Activated T-helper 17 cell treated with anti-CD3 and anti-CD28 coated beads, Interleukin-2, amount 50 U/mL, for 72 hours (primary cell): Measurements from ENCODE around the gene HS3ST5. TPM values are rescaled to one million over a fixed set of nuclear protein-coding genes. Genes with fewer than 3 reads are reported as not detected.
A peak's percentile ranks its signal among the peaks of the same experiment; 100 is the strongest.
"Not testable (repeated sequence)": the region's sequence is repeated elsewhere in the genome, so short reads cannot be mapped to it uniquely, and the experiment has no call there.

Experiments
- ATAC-seq: fragments of 150-1000 bp; cut with Tn5 transposase; replicated peaks from 2 replicates; pipeline ENCODE4 v1.10.0; 2021; ENCODE audit warnings: mild to moderate bottlenecking, moderate library complexity
- H3K27ac Mint-ChIP-seq: one replicate; pipeline ENCODE4 v1.8.0; 2022; ENCODE audit warnings: mixed read lengths
- H3K27me3 Mint-ChIP-seq: one replicate; pipeline ENCODE4 v1.8.0; 2022; ENCODE audit warnings: mixed read lengths
- H3K36me3 Mint-ChIP-seq: one replicate; pipeline ENCODE4 v1.8.0; 2022; ENCODE audit warnings: low read depth, mild to moderate bottlenecking, mixed read lengths
- H3K4me1 Mint-ChIP-seq: one replicate; pipeline ENCODE4 v1.8.0; 2022; ENCODE audit warnings: mixed read lengths
- H3K4me3 Mint-ChIP-seq: one replicate; pipeline ENCODE4 v1.8.0; 2022; ENCODE audit warnings: mild to moderate bottlenecking, mixed read lengths
- H3K9me3 Mint-ChIP-seq: one replicate; pipeline ENCODE4 v1.8.0; 2022; ENCODE audit warnings: mixed read lengths
- total RNA-seq, 2 donors: library from RNA; stranded (reverse); gene quantifications; one replicate each; pipeline ENCODE4 v1.2.3, GENCODE V29; 2022

Gene HS3ST5
- total RNA-seq, 2 donors from 2014 or later, result not detected

- H3K9me3 Mint-ChIP-seq, result no peaks in the 10 kb centered on the region
- H3K4me3 Mint-ChIP-seq, result no peak overlapping the region
- no peaks in the 10 kb centered on the region for H3K4me1 Mint-ChIP-seq
- H3K27me3 Mint-ChIP-seq, result peaks cover 4% of the 10 kb centered on the region
- no peak overlapping the region for H3K27ac Mint-ChIP-seq
- ATAC-seq, result no peak
- no peaks in the 10 kb centered on the region for H3K36me3 Mint-ChIP-seq
Observed at GRCh38 chr6:114274836-114275235, 68.0 kb downstream of the HS3ST5 start.

- no peak overlapping the region for H3K4me3 Mint-ChIP-seq
Observed at GRCh38 chr6:114272582-114272981, 70.2 kb downstream of the HS3ST5 start.

GRCh38 chr6:114271405-114271804 is 71.4 kb downstream of the HS3ST5 start:
- H3K27ac Mint-ChIP-seq, result no peak overlapping the region
- no peak overlapping the region for H3K4me3 Mint-ChIP-seq
- no peaks in the 10 kb centered on the region for H3K4me1 Mint-ChIP-seq
- H3K36me3 Mint-ChIP-seq, result no peaks in the 10 kb centered on the region
- no peak for ATAC-seq
- no peaks in the 10 kb centered on the region for H3K9me3 Mint-ChIP-seq
- no peaks in the 10 kb centered on the region for H3K27me3 Mint-ChIP-seq

More at GRCh38 chr6:114272582-114272981, 70.2 kb downstream of the HS3ST5 start:
- Mint-ChIP-seq H3K27ac (no peak overlapping the region), H3K36me3 (no peaks in the 10 kb centered on the region), H3K27me3 (no peaks in the 10 kb centered on the region), H3K4me1 (no peaks in the 10 kb centered on the region), H3K9me3 (no peaks in the 10 kb centered on the region)
- no peak for ATAC-seq

- Mint-ChIP-seq H3K36me3 (no peaks in the 10 kb centered on the region), H3K9me3 (no peaks in the 10 kb centered on the region)
Observed at GRCh38 chr6:114267897-114268296, 74.9 kb downstream of the HS3ST5 start.

GRCh38 chr6:114260810-114261209 is 82.0 kb downstream of the HS3ST5 start:
- Mint-ChIP-seq H3K36me3 (no peaks in the 10 kb centered on the region), H3K4me3 (no peak overlapping the region), H3K9me3 (no peaks in the 10 kb centered on the region), H3K27ac (no peak overlapping the region), H3K4me1 (no peaks in the 10 kb centered on the region), H3K27me3 (peaks cover 9% of the 10 kb centered on the region)
- no peak for ATAC-seq

More at GRCh38 chr6:114267897-114268296, 74.9 kb downstream of the HS3ST5 start:
- peak; percentile 29 for ATAC-seq
- Mint-ChIP-seq H3K27me3 (peaks cover 10% of the 10 kb centered on the region), H3K4me3 (no peak overlapping the region), H3K27ac (no peak overlapping the region), H3K4me1 (no peaks in the 10 kb centered on the region)

GRCh38 chr6:114258376-114258775 is 84.4 kb downstream of the HS3ST5 start:
- H3K27ac Mint-ChIP-seq, result no peak overlapping the region
- no peaks in the 10 kb centered on the region for H3K4me1 Mint-ChIP-seq
- no peaks in the 10 kb centered on the region for H3K27me3 Mint-ChIP-seq
- no peaks in the 10 kb centered on the region for H3K36me3 Mint-ChIP-seq
- H3K4me3 Mint-ChIP-seq, result no peak overlapping the region
- no peaks in the 10 kb centered on the region for H3K9me3 Mint-ChIP-seq
- ATAC-seq, result no peak

- Mint-ChIP-seq H3K9me3 (no peaks in the 10 kb centered on the region), H3K27me3 (no peaks in the 10 kb centered on the region), H3K36me3 (no peaks in the 10 kb centered on the region)
Observed at GRCh38 chr6:114253431-114253830, 89.4 kb downstream of the HS3ST5 start.

GRCh38 chr6:114249522-114249921 is 93.3 kb downstream of the HS3ST5 start:
- H3K9me3 Mint-ChIP-seq, result no peaks in the 10 kb centered on the region
- no peaks in the 10 kb centered on the region for H3K4me1 Mint-ChIP-seq
- no peak overlapping the region for H3K27ac Mint-ChIP-seq
- H3K4me3 Mint-ChIP-seq, result no peak overlapping the region
- no peaks in the 10 kb centered on the region for H3K27me3 Mint-ChIP-seq
- no peaks in the 10 kb centered on the region for H3K36me3 Mint-ChIP-seq
- ATAC-seq, result no peak

More at GRCh38 chr6:114253431-114253830, 89.4 kb downstream of the HS3ST5 start:
- no peak overlapping the region for H3K4me3 Mint-ChIP-seq
- no peak overlapping the region for H3K27ac Mint-ChIP-seq
- no peak for ATAC-seq
- H3K4me1 Mint-ChIP-seq, result no peaks in the 10 kb centered on the region

GRCh38 chr6:114247101-114247500 is 95.7 kb downstream of the HS3ST5 start:
- Mint-ChIP-seq H3K4me1 (no peaks in the 10 kb centered on the region), H3K9me3 (no peaks in the 10 kb centered on the region), H3K27me3 (no peaks in the 10 kb centered on the region), H3K27ac (no peak overlapping the region), H3K36me3 (no peaks in the 10 kb centered on the region), H3K4me3 (no peak overlapping the region)
- no peak for ATAC-seq

- Mint-ChIP-seq H3K9me3 (no peaks in the 10 kb centered on the region), H3K27me3 (peaks cover 3% of the 10 kb centered on the region), H3K4me1 (no peaks in the 10 kb centered on the region), H3K27ac (no peak overlapping the region), H3K36me3 (no peaks in the 10 kb centered on the region), H3K4me3 (no peak overlapping the region)
- ATAC-seq, result no peak
Observed at GRCh38 chr6:114240796-114241195, 102.0 kb downstream of the HS3ST5 start.

GRCh38 chr6:114228675-114229074 is 114.1 kb downstream of the HS3ST5 start:
- no peak for ATAC-seq
- Mint-ChIP-seq H3K4me1 (no peaks in the 10 kb centered on the region), H3K9me3 (peaks cover 4% of the 10 kb centered on the region), H3K27me3 (peaks cover 12% of the 10 kb centered on the region), H3K27ac (no peak overlapping the region), H3K4me3 (no peak overlapping the region), H3K36me3 (no peaks in the 10 kb centered on the region)

GRCh38 chr6:114227944-114228468 is 114.8 kb downstream of the HS3ST5 start:
- Mint-ChIP-seq H3K9me3 (peaks cover 4% of the 10 kb centered on the region), H3K4me1 (no peaks in the 10 kb centered on the region), H3K27me3 (peaks cover 11% of the 10 kb centered on the region), H3K36me3 (no peaks in the 10 kb centered on the region), H3K4me3 (no peak overlapping the region), H3K27ac (no peak overlapping the region)
- no peak for ATAC-seq

GRCh38 chr6:114220241-114220640 is 122.6 kb downstream of the HS3ST5 start:
- H3K9me3 Mint-ChIP-seq, result no peaks in the 10 kb centered on the region
- no peak overlapping the region for H3K4me3 Mint-ChIP-seq
- no peak overlapping the region for H3K27ac Mint-ChIP-seq
- no peaks in the 10 kb centered on the region for H3K4me1 Mint-ChIP-seq
- peaks cover 10% of the 10 kb centered on the region for H3K27me3 Mint-ChIP-seq
- no peaks in the 10 kb centered on the region for H3K36me3 Mint-ChIP-seq
- ATAC-seq, result no peak

GRCh38 chr6:114218437-114219340 is 124.1 kb downstream of the HS3ST5 start:
- H3K27ac Mint-ChIP-seq, result no peak overlapping the region
- H3K27me3 Mint-ChIP-seq, result peaks cover 10% of the 10 kb centered on the region
- ATAC-seq, result no peak
- no peaks in the 10 kb centered on the region for H3K9me3 Mint-ChIP-seq
- H3K4me1 Mint-ChIP-seq, result no peaks in the 10 kb centered on the region
- no peaks in the 10 kb centered on the region for H3K36me3 Mint-ChIP-seq
- H3K4me3 Mint-ChIP-seq, result no peak overlapping the region

GRCh38 chr6:114217996-114218395 is 124.8 kb downstream of the HS3ST5 start:
- not testable (repeated sequence) for H3K27ac Mint-ChIP-seq, ATAC-seq, H3K9me3 Mint-ChIP-seq, H3K4me1 Mint-ChIP-seq, H3K4me3 Mint-ChIP-seq, H3K36me3 Mint-ChIP-seq
- H3K27me3 Mint-ChIP-seq, result peaks cover 10% of the 10 kb centered on the region
